Gastrocnemius medialis (tissue), 4 donors: ENCODE results near the gene PPP3CA. TPM values are rescaled to one million over a fixed set of nuclear protein-coding genes. Genes with fewer than 3 reads are reported as not detected.

Experiments used
- ATAC-seq, 2 donors: fragments of 150-250 bp; one replicate each; pipeline ENCODE4 v1.9.1; 2016
- DNase-seq, 2 donors: peaks; one replicate each; pipeline ENCODE4 v3.0.0-alpha.2; 2019
- H3K27ac ChIP-seq, 4 donors: fragments of 200-600 bp; sonication (generic); 1 replicate in 1 of 4; 2 replicates in 3 of 4; pipeline ENCODE4 v1.5.1; 2016 to 2018; ENCODE audit warnings: mild to moderate bottlenecking in 2 of 4, moderate library complexity in 1 of 4
- H3K27me3 ChIP-seq, 3 donors: fragments of 200-600 bp; sonication (generic) in 2 of 3; 1 replicate in 1 of 3; 2 replicates in 2 of 3; pipeline versions ENCODE4 v1.5.1 to v1.6.0; 2016 to 2019; ENCODE audit warnings: mild to moderate bottlenecking in 1 of 3, moderate library complexity in 1 of 3
- H3K36me3 ChIP-seq, 2 donors: fragments of 200-600 bp; sonication (generic) in 1 of 2; one replicate each; pipeline ENCODE4 v1.5.1; 2017 to 2018
- H3K4me1 ChIP-seq, 2 donors: fragments of 200-600 bp; sonication (generic) in 1 of 2; one replicate each; pipeline ENCODE4 v1.5.1; 2016 to 2017; ENCODE audit warnings: mild to moderate bottlenecking in 2 of 2
- H3K4me3 ChIP-seq, 4 donors: fragments of 200-600 bp; sonication (generic) in 3 of 4; 1 replicate in 1 of 4; 2 replicates in 3 of 4; pipeline ENCODE4 v1.5.1; 2016 to 2019; ENCODE audit warnings: mild to moderate bottlenecking in 2 of 4
- H3K9me3 ChIP-seq, 3 donors: fragments of 200-600 bp; sonication (generic) in 2 of 3; 1 replicate in 1 of 3; 2 replicates in 2 of 3; pipeline ENCODE4 v1.5.1; 2016 to 2019
- CTCF ChIP-seq, 5 experiments: fragments of 450-650 bp in 3 of 5; fragments of 200-600 bp in 2 of 5; sonication (generic) in 2 of 5; IDR thresholded peaks in 4 of 5; conservative IDR thresholded peaks in 1 of 5; 1 replicate in 4 of 5; 2 replicates in 1 of 5; pipeline ENCODE4 v1.5.1; 2016 to 2019; ENCODE audit warnings: antibody characterized with exemption in 5 of 5, mild to moderate bottlenecking in 3 of 5, moderate library complexity in 3 of 5
- POLR2A ChIP-seq, 2 donors: fragments of 450-650 bp; IDR thresholded peaks; one replicate each; pipeline ENCODE4 v1.6.1; 2017; ENCODE audit warnings: antibody characterized with exemption in 2 of 2, mild to moderate bottlenecking in 2 of 2, moderate library complexity in 2 of 2
- in situ Hi-C, 4 donors: fragments of 200-750 bp; cut with MboI; loops; one replicate each; pipeline versions ENCODE4 v1.15.0 to v1.8.0; 2017; ENCODE audit warnings: low sequenced_read_pairs in 4 of 4
- intact Hi-C: fragments of 100-400 bp; cut with DNase I; formaldehyde crosslinking; loops from one replicate; pipeline ENCODE4 v1.15.1; 2023; ENCODE audit warnings: low total_unique reads
- total RNA-seq, 4 donors: library from RNA; depleted of rRNA; stranded (reverse); fragments of >200 nt; gene quantifications; one replicate each; pipeline versions ENCODE4 v1.1.0 to v1.2.3, GENCODE V29; 2016

The PPP3CA gene
- total RNA-seq, 4 donors from 2014 or later: 25.1 to 30.3 (median 26.7) TPM

DNA sequence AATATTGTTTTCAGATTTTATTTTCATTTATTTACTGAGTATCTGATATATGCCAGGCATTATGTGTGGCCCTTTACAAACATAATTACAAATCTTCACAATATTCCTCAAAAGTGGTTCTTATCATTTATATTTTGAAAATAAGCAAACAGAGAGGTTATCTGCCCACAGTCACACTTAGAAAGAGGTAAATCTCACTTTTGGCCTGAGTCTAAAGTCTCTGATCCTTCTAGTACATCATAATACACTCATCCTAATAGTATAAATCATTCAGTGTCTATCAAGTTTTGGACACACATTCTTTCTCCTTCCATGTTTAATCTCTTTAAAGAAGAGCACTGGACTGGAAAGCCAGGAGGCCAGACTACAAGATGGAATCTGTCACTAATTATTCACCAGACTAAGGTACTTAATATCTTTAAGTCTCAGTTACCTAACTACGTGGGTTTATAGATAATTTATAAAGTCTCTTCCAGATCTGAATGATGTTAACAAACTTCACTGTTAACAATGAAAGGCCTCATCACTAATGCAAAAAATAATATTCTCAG lies 281.3 kb downstream of the PPP3CA start:
- H3K27ac ChIP-seq: no peak overlapping the region
- DNase-seq (no peak), ATAC-seq (no peak)
- intact Hi-C loops (no loop called here), in situ Hi-C loops (no loop called here)
- no peak for TF ChIP-seq POLR2A (IDR thresholded peaks at IDR 0.05)
- no peaks in the 10 kb centered on the region for H3K36me3 ChIP-seq
- H3K9me3 ChIP-seq: no peaks in the 10 kb centered on the region
- H3K27me3 ChIP-seq: no peaks in the 10 kb centered on the region
- H3K4me1 ChIP-seq: peaks cover 6 to 19% of the 10 kb centered on the region in 2 donors
- no peak overlapping the region for H3K4me3 ChIP-seq

- no peaks in the 10 kb centered on the region for H3K27me3 ChIP-seq
- no peaks in the 10 kb centered on the region for H3K9me3 ChIP-seq
- TF ChIP-seq CTCF (IDR thresholded peaks at IDR 0.05 in 4 of 5, conservative IDR thresholded peaks at IDR 0.05 in 1 of 5): no peak
- no peak overlapping the region for H3K27ac ChIP-seq
- no peak for DNase-seq
- no peaks in the 10 kb centered on the region for H3K36me3 ChIP-seq
- peaks cover 6 to 19% of the 10 kb centered on the region in 2 donors for H3K4me1 ChIP-seq
- ATAC-seq: no peak
- H3K4me3 ChIP-seq: no peak overlapping the region
- intact Hi-C loops (no loop called here), in situ Hi-C loops (no loop called here)
These were observed 282.0 kb downstream of the PPP3CA start for GRCh38 chr4:101065346-101065745.

DNA sequence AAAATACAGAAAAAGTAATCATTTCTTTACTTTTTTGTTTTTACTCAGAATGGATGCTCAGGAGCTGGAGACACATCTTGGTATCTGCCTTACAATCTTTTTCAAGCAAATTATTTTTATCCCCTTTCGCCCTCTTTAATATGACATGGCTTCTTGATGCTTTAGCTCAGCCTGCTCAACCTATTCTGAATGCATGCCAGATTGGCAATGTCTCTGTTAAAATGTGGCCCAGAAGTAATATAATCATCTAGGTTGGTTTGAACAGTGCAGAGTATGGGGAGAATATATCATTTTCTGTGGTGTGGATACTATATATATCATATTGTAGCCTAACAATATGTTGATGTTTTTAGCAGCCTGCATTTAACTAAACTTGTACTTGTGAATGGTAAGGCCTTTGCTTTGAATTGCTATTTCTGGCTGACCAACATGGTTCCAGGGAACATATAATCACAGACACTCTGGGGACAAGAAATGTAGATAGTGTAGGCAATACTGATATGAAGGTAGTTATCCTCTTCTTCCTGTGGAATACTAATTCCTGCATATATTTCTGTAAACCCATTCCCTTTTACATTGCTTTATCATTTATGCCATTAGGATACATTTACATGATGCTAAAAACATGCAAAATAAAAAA lies 282.7 kb downstream of the PPP3CA start:
- H3K27me3 ChIP-seq: no peaks in the 10 kb centered on the region
- H3K9me3 ChIP-seq: no peaks in the 10 kb centered on the region
- H3K4me3 ChIP-seq: no peak overlapping the region
- DNase-seq (no peak), ATAC-seq (no peak)
- TF ChIP-seq CTCF (IDR thresholded peaks at IDR 0.05 in 4 of 5, conservative IDR thresholded peaks at IDR 0.05 in 1 of 5) (no peak), POLR2A (IDR thresholded peaks at IDR 0.05) (no peak)
- H3K36me3 ChIP-seq: no peaks in the 10 kb centered on the region
- no peak overlapping the region for H3K27ac ChIP-seq
- intact Hi-C loops: no loop called here
- peaks cover 6 to 19% of the 10 kb centered on the region in 2 donors for H3K4me1 ChIP-seq
- in situ Hi-C loops: no loop called here

- no peaks in the 10 kb centered on the region for H3K9me3 ChIP-seq
- intact Hi-C loops: no loop called here
- H3K4me3 ChIP-seq: no peak overlapping the region
- H3K27ac ChIP-seq: no peak overlapping the region
- no peak for TF ChIP-seq CTCF (IDR thresholded peaks at IDR 0.05 in 4 of 5, conservative IDR thresholded peaks at IDR 0.05 in 1 of 5)
- no peak for TF ChIP-seq POLR2A (IDR thresholded peaks at IDR 0.05)
- in situ Hi-C loops: no loop called here
- H3K27me3 ChIP-seq: no peaks in the 10 kb centered on the region
- H3K4me1 ChIP-seq: peaks cover 3 to 13% of the 10 kb centered on the region in 2 donors
- ATAC-seq (no peak), DNase-seq (no peak)
- H3K36me3 ChIP-seq: no peaks in the 10 kb centered on the region
These were observed 291.9 kb downstream of the PPP3CA start for GRCh38 chr4:101055392-101055791.

GRCh38 chr4:101050837-101051205 lies 296.5 kb downstream of the PPP3CA start:
- Histone ChIP-seq H3K4me3 (no peak overlapping the region), H3K27ac (peak overlapping the region; percentile 70 to 87 (median 78)), H3K9me3 (no peaks in the 10 kb centered on the region), H3K36me3 (no peaks in the 10 kb centered on the region), H3K27me3 (no peaks in the 10 kb centered on the region), H3K4me1 (peaks cover 15 to 31% of the 10 kb centered on the region in 2 donors)
- DNase-seq (no peak), ATAC-seq (no peak)
- in situ Hi-C loops: no loop called here
- TF ChIP-seq POLR2A (IDR thresholded peaks at IDR 0.05) (no peak), CTCF (IDR thresholded peaks at IDR 0.05 in 4 of 5, conservative IDR thresholded peaks at IDR 0.05 in 1 of 5) (no peak)
- intact Hi-C loops: no loop called here
